ENCODE measurements around the gene CXCL17. TPM values are rescaled to one million over a fixed set of nuclear protein-coding genes. Genes with fewer than 3 reads are reported as not detected.
A peak's percentile ranks its signal among the peaks of the same experiment; 100 is the strongest.

Gene CXCL17
- total RNA-seq, 1 donor from 2014 or later, result 159 TPM

- no peak for TF ChIP-seq CTCF (IDR thresholded peaks at IDR 0.05)
- H3K36me3 ChIP-seq, result no peaks in the 10 kb centered on the region
- no peak overlapping the region for H3K4me3 ChIP-seq
- intact Hi-C loops (cut with DNase I), result no loop called here
- no peaks in the 10 kb centered on the region for H3K27me3 ChIP-seq (ENCODE audit: low read depth)
- DNase-seq, result no peak
- ATAC-seq, result no peak
- no peaks in the 10 kb centered on the region for H3K9me3 ChIP-seq
- H3K4me1 ChIP-seq, result peaks cover 18% of the 10 kb centered on the region
- H3K27ac ChIP-seq, result no peak overlapping the region
Measured at GRCh38 chr19:42469311-42470235, 26.8 kb upstream of the CXCL17 start.

GRCh38 chr19:42468273-42468796, 25.6 kb upstream of the CXCL17 start:
- no peak overlapping the region for H3K27ac ChIP-seq
- no peak overlapping the region for H3K4me3 ChIP-seq
- H3K4me1 ChIP-seq, result peaks cover 18% of the 10 kb centered on the region
- no peak for DNase-seq
- no peaks in the 10 kb centered on the region for H3K9me3 ChIP-seq
- no peaks in the 10 kb centered on the region for H3K27me3 ChIP-seq (ENCODE audit: low read depth)
- H3K36me3 ChIP-seq, result no peaks in the 10 kb centered on the region
- intact Hi-C loops (cut with DNase I), result no loop called here
- no peak for ATAC-seq
- no peak for TF ChIP-seq CTCF (IDR thresholded peaks at IDR 0.05)

GRCh38 chr19:42467183-42467760, 24.5 kb upstream of the CXCL17 start:
- Histone ChIP-seq H3K4me1 (peaks cover 18% of the 10 kb centered on the region), H3K4me3 (no peak overlapping the region), H3K27ac (peak overlapping the region; percentile 1), H3K27me3 (ENCODE audit: low read depth) (no peaks in the 10 kb centered on the region), H3K9me3 (no peaks in the 10 kb centered on the region), H3K36me3 (no peaks in the 10 kb centered on the region)
- ATAC-seq, result no peak
- no peak for TF ChIP-seq CTCF (IDR thresholded peaks at IDR 0.05)
- no peak for DNase-seq
- intact Hi-C loops (cut with DNase I), result no loop called here

GRCh38 chr19:42466521-42467182, 23.9 kb upstream of the CXCL17 start:
- Histone ChIP-seq H3K27ac (peak overlapping the region; percentile 16), H3K4me3 (no peak overlapping the region), H3K4me1 (peaks cover 18% of the 10 kb centered on the region), H3K9me3 (no peaks in the 10 kb centered on the region), H3K36me3 (no peaks in the 10 kb centered on the region), H3K27me3 (ENCODE audit: low read depth) (no peaks in the 10 kb centered on the region)
- no peak for ATAC-seq
- intact Hi-C loops (cut with DNase I), result no loop called here
- DNase-seq, result no peak
- TF ChIP-seq CTCF (IDR thresholded peaks at IDR 0.05), result no peak

GRCh38 chr19:42465827-42466280, 23.1 kb upstream of the CXCL17 start:
- peak overlapping the region; percentile 16 for H3K27ac ChIP-seq
- no peaks in the 10 kb centered on the region for H3K9me3 ChIP-seq
- H3K4me3 ChIP-seq, result no peak overlapping the region
- no peak for ATAC-seq
- H3K36me3 ChIP-seq, result no peaks in the 10 kb centered on the region
- no peak for TF ChIP-seq CTCF (IDR thresholded peaks at IDR 0.05)
- intact Hi-C loops (cut with DNase I), result no loop called here
- no peaks in the 10 kb centered on the region for H3K27me3 ChIP-seq (ENCODE audit: low read depth)
- DNase-seq, result no peak
- peaks cover 18% of the 10 kb centered on the region for H3K4me1 ChIP-seq
